Measurements from ENCODE around the gene NIPAL1. TPM values are rescaled to one million over a fixed set of nuclear protein-coding genes. Genes with fewer than 3 reads are reported as not detected.

NIPAL1 gene
- total RNA-seq, 1 donor from 2014 or later, result 4.9 TPM

GRCh38 chr4:48015678-48016077 is 894 bp upstream of the NIPAL1 start:
- peak overlapping the region; percentile 99 for H3K4me2 ChIP-seq (ENCODE audit: low read length)
- TF ChIP-seq CTCF (IDR thresholded peaks at IDR 0.05; ENCODE audit: insufficient read depth, low read depth, low read length) (no peak), EZH2 (IDR thresholded peaks at IDR 0.05; ENCODE audit: insufficient read depth, low read length) (no peak)

GRCh38 chr4:48017108-48017571 is 568 bp downstream of the NIPAL1 start:
- peak overlapping the region; percentile 93 for H3K9ac ChIP-seq (ENCODE audit: low read length)
- peak overlapping the region; percentile 84 for H3K27ac ChIP-seq (ENCODE audit: low read depth, low read length)
- no peak for FAIRE-seq
- peaks cover 5% of the 10 kb centered on the region for H3K4me1 Mint-ChIP-seq (ENCODE audit: low read depth, unreplicated experiment)
- H3K4me1 ChIP-seq (ENCODE audit: insufficient read depth, low read length), result peaks cover 9% of the 10 kb centered on the region
- H3K9me3 Mint-ChIP-seq (ENCODE audit: unreplicated experiment), result peaks cover 4% of the 10 kb centered on the region
- TF ChIP-seq EZH2 (IDR thresholded peaks at IDR 0.05; ENCODE audit: insufficient read depth, low read length) (no peak), CTCF (IDR thresholded peaks at IDR 0.05; ENCODE audit: insufficient read depth, low read depth, low read length) (no peak)
- no peaks in the 10 kb centered on the region for H3K9me3 ChIP-seq (ENCODE audit: insufficient read depth, low read depth, low read length)
- H3K79me2 ChIP-seq (ENCODE audit: insufficient read depth, low read length), result no peaks in the 10 kb centered on the region
- DNase-seq (ENCODE audit: low read depth), result peak; percentile 72
- no peaks in the 10 kb centered on the region for H3K27me3 Mint-ChIP-seq (ENCODE audit: low read depth, unreplicated experiment)
- no peaks in the 10 kb centered on the region for H3K27me3 ChIP-seq (ENCODE audit: insufficient read depth, low read length)
- H3K4me3 ChIP-seq (ENCODE audit: insufficient read depth, low read depth, low read length), result peak overlapping the region; percentile 90
- H3K4me3 Mint-ChIP-seq (ENCODE audit: unreplicated experiment), result peak overlapping the region; percentile 91
- no peaks in the 10 kb centered on the region for H3K36me3 ChIP-seq (ENCODE audit: insufficient read depth, low read length)
- H3K27ac Mint-ChIP-seq (ENCODE audit: unreplicated experiment), result peak overlapping the region; percentile 94
- H4K20me1 ChIP-seq (ENCODE audit: insufficient read depth, low read length), result no peaks in the 10 kb centered on the region
- peak overlapping the region; percentile 99 for H3K4me2 ChIP-seq (ENCODE audit: low read length)
- H3K36me3 Mint-ChIP-seq (ENCODE audit: low read depth, unreplicated experiment), result peaks cover 2% of the 10 kb centered on the region
- H2AFZ ChIP-seq (ENCODE audit: low read depth, low read length), result peak overlapping the region; percentile 94

More at GRCh38 chr4:48015678-48016077, 894 bp upstream of the NIPAL1 start:
- H3K27me3 Mint-ChIP-seq (ENCODE audit: low read depth, unreplicated experiment), result no peaks in the 10 kb centered on the region
- no peaks in the 10 kb centered on the region for H4K20me1 ChIP-seq (ENCODE audit: insufficient read depth, low read length)
- H3K4me1 Mint-ChIP-seq (ENCODE audit: low read depth, unreplicated experiment), result peaks cover 2% of the 10 kb centered on the region
- no peak for FAIRE-seq
- no peaks in the 10 kb centered on the region for H3K9me3 ChIP-seq (ENCODE audit: insufficient read depth, low read depth, low read length)
- H3K79me2 ChIP-seq (ENCODE audit: insufficient read depth, low read length), result no peaks in the 10 kb centered on the region
- H3K27ac Mint-ChIP-seq (ENCODE audit: unreplicated experiment), result no peak overlapping the region
- no peak overlapping the region for H2AFZ ChIP-seq (ENCODE audit: low read depth, low read length)
- peak overlapping the region; percentile 90 for H3K4me3 ChIP-seq (ENCODE audit: insufficient read depth, low read depth, low read length)
- H3K27ac ChIP-seq (ENCODE audit: low read depth, low read length), result no peak overlapping the region
- DNase-seq (ENCODE audit: low read depth), result no peak
- H3K36me3 ChIP-seq (ENCODE audit: insufficient read depth, low read length), result no peaks in the 10 kb centered on the region
- peak overlapping the region; percentile 91 for H3K4me3 Mint-ChIP-seq (ENCODE audit: unreplicated experiment)
- peaks cover 6% of the 10 kb centered on the region for H3K9me3 Mint-ChIP-seq (ENCODE audit: unreplicated experiment)
- H3K4me1 ChIP-seq (ENCODE audit: insufficient read depth, low read length), result peaks cover 9% of the 10 kb centered on the region
- no peaks in the 10 kb centered on the region for H3K27me3 ChIP-seq (ENCODE audit: insufficient read depth, low read length)
- peak overlapping the region; percentile 93 for H3K9ac ChIP-seq (ENCODE audit: low read length)
- H3K36me3 Mint-ChIP-seq (ENCODE audit: low read depth, unreplicated experiment), result peaks cover 2% of the 10 kb centered on the region

GRCh38 chr4:48018112-48018511 is 1.5 kb downstream of the NIPAL1 start:
- H3K36me3 ChIP-seq (ENCODE audit: insufficient read depth, low read length), result no peaks in the 10 kb centered on the region
- H3K9me3 ChIP-seq (ENCODE audit: insufficient read depth, low read depth, low read length), result no peaks in the 10 kb centered on the region
- H2AFZ ChIP-seq (ENCODE audit: low read depth, low read length), result no peak overlapping the region
- DNase-seq (ENCODE audit: low read depth), result no peak
- H3K4me3 Mint-ChIP-seq (ENCODE audit: unreplicated experiment), result no peak overlapping the region
- H4K20me1 ChIP-seq (ENCODE audit: insufficient read depth, low read length), result no peaks in the 10 kb centered on the region
- peaks cover 8% of the 10 kb centered on the region for H3K4me1 Mint-ChIP-seq (ENCODE audit: low read depth, unreplicated experiment)
- no peaks in the 10 kb centered on the region for H3K27me3 ChIP-seq (ENCODE audit: insufficient read depth, low read length)
- H3K27ac ChIP-seq (ENCODE audit: low read depth, low read length), result no peak overlapping the region
- FAIRE-seq, result no peak
- H3K36me3 Mint-ChIP-seq (ENCODE audit: low read depth, unreplicated experiment), result peaks cover 2% of the 10 kb centered on the region
- H3K4me2 ChIP-seq (ENCODE audit: low read length), result no peak overlapping the region
- no peak overlapping the region for H3K4me3 ChIP-seq (ENCODE audit: insufficient read depth, low read depth, low read length)
- no peak overlapping the region for H3K27ac Mint-ChIP-seq (ENCODE audit: unreplicated experiment)
- H3K9ac ChIP-seq (ENCODE audit: low read length), result no peak overlapping the region
- peaks cover 4% of the 10 kb centered on the region for H3K9me3 Mint-ChIP-seq (ENCODE audit: unreplicated experiment)
- no peaks in the 10 kb centered on the region for H3K27me3 Mint-ChIP-seq (ENCODE audit: low read depth, unreplicated experiment)
- TF ChIP-seq CTCF (IDR thresholded peaks at IDR 0.05; ENCODE audit: insufficient read depth, low read depth, low read length) (no peak), EZH2 (IDR thresholded peaks at IDR 0.05; ENCODE audit: insufficient read depth, low read length) (no peak)
- peaks cover 9% of the 10 kb centered on the region for H3K4me1 ChIP-seq (ENCODE audit: insufficient read depth, low read length)
- H3K79me2 ChIP-seq (ENCODE audit: insufficient read depth, low read length), result no peaks in the 10 kb centered on the region

All from astrocyte (in vitro differentiated cells and primary cell).